Astrocyte of the spinal cord (primary cell): ENCODE results near the gene AGBL5.

Source experiments
- DNase-seq: peaks from one replicate; pipeline ENCODE4 v3.0.0; 2011; ENCODE audit warnings: low read depth, low spot score
- H3K4me3 ChIP-seq: 2 replicates; pipeline ENCODE4 v1.5.1; 2011; ENCODE audit warnings: low read depth, mild to moderate bottlenecking, low read length, moderate library complexity
- CTCF ChIP-seq: IDR thresholded peaks from 2 replicates; pipeline ENCODE4 v1.5.1; 2012; ENCODE audit warnings: low read depth, mild to moderate bottlenecking, low read length, inconsistent platforms
- in situ Hi-C: cut with HindIII; loops from 2 replicates; pipeline ENCODE4 v1.10.0; 2017; ENCODE audit warnings: low sequenced_read_pairs

AGBL5 gene

DNA sequence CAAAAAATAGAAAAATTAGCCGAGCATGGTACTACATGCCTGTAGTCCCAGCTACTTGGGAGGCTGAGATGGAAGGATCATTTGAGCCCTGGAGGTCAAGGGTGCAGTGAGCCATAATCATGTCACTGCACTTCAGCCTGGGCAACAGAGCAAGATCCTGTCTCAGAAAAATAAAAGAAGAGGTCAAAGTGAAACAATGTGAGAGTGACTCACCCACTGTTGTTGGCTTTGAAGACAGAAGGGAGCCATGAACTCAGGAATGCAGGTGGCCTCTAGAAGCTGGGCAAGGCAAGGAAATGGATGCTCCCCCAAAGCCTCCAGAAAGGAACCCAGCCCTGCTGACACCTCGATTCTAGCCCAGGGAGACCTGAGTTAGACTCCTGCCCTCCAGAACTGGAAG is 22.4 kb upstream of the AGBL5 start:
- DNase-seq, result no peak
- no peak overlapping the region for H3K4me3 ChIP-seq
- in situ Hi-C loops, result no loop called here
- TF ChIP-seq CTCF, result no peak

DNA sequence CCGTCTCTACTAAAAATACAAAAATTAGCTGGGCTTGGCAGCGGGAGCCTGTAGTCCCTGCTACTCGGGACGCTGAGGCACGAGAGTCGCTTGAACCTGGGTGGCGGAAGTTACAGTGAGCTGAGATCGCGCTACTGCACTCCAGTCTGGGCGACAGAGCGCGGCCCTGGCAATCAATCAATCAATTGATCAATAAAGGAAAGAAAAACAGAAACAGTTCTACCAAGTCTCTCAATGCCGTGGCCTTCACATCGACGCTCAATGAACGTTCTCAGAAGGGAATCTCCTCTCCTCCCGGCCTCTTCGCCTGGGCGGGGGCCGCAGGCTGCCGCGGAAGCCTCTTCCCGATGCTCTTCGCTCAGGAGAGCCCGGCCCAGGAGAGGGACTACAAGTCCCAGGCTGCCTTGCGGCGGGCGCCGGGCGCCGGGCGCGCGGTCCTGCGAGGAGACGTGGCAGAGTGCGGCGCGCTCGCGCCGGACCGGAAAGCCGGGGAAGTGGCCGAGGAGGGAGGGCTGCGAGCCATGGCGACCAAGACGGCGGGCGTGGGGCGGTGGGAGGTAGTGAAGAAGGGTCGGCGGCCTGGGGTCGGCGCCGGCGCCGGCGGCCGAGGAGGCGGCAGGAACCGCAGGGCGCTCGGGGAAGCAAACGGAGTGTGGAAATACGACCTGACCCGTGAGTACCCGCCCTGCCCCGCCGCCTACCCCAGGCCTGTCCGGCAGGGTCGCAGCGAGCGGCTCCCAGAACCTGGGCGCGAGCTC is 18.8 kb upstream of the AGBL5 start, which contains the start of gene TMEM214:
TMEM214 (plus strand) TSS at position 471 of the 758 bp plus-strand sequence; CDS start at position 522, 51 bp downstream.
- in situ Hi-C loops, result no loop called here
- peak; percentile 88 for DNase-seq
- no peak for TF ChIP-seq CTCF
- peak within 1 kb of the TSS; percentile 58 for H3K4me3 ChIP-seq

DNA sequence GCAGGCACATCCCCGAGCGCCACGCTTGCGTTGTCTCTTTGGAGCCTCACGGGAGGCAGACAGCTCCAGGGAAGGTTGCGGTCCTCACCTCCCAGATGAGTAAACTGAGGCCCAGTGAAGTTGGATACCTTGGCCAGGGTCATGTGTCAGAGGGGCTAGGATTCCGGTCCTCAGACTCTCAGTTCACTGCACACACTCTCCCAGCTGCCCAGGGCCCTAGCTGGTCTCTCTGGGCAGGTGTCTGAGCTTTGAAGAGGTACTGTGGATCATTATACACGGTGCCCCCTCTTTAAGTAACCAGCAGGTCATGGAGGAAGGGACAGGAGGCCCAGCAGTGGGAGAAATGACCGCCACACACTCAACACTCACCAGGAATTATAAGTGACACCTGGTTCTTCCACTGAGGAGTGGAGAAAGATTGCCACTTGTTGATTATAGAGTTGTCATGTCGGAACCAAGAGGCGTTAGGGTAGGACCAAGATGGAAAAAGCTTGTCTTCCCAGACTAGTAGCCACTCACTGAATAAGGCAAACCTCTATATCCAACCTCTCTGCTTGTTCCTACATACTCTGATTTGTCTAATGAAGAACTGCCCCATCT is 18.1 kb upstream of the AGBL5 start:
- no peak for TF ChIP-seq CTCF
- in situ Hi-C loops, result no loop called here
- H3K4me3 ChIP-seq, result peak overlapping the region; percentile 58
- no peak for DNase-seq

GRCh38 chr2:27038012-27038411 is 13.5 kb upstream of the AGBL5 start:
- no peak for TF ChIP-seq CTCF
- H3K4me3 ChIP-seq, result no peak overlapping the region
- DNase-seq, result no peak
- in situ Hi-C loops, result no loop called here

GRCh38 chr2:27038631-27039339 is 12.7 kb upstream of the AGBL5 start:
- in situ Hi-C loops, result no loop called here
- TF ChIP-seq CTCF, result no peak
- H3K4me3 ChIP-seq, result no peak overlapping the region
- no peak for DNase-seq

- no peak for TF ChIP-seq CTCF
- H3K4me3 ChIP-seq, result no peak overlapping the region
- DNase-seq, result no peak
- in situ Hi-C loops, result no loop called here
Measured at GRCh38 chr2:27039426-27039825, 12.0 kb upstream of the AGBL5 start.
